Activated CD4-positive, alpha-beta T cell treated with anti-CD3 and anti-CD28 coated beads for 4 hours (primary cell): ENCODE results near the gene EPHA8.

Experiments used
- DNase-seq, 2 donors: peaks; one replicate each; pipeline ENCODE4 v3.0.0-alpha.2; 2020

Gene EPHA8

GRCh38 chr1:22595108-22595507, 31.8 kb downstream of the EPHA8 start:
- DNase-seq = no peak

GRCh38 chr1:22597301-22597965, 34.1 kb downstream of the EPHA8 start:
- DNase-seq = no peak

- no peak for DNase-seq
These were observed 34.7 kb downstream of the EPHA8 start for GRCh38 chr1:22597996-22598395.

DNA sequence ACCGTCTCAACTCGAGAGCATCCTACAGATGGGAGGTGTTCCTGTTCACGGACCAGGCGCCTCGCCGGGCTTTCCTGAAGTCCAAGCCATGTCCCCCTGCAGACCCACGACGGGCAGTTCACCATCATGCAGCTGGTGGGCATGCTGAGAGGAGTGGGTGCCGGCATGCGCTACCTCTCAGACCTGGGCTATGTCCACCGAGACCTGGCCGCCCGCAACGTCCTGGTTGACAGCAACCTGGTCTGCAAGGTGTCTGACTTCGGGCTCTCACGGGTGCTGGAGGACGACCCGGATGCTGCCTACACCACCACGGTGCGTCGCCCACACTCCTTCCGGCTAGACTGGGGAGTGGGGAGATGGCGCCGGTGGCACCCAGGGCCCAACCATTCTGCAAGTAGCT, 35.4 kb downstream of the EPHA8 start:
- no peak for DNase-seq

DNA sequence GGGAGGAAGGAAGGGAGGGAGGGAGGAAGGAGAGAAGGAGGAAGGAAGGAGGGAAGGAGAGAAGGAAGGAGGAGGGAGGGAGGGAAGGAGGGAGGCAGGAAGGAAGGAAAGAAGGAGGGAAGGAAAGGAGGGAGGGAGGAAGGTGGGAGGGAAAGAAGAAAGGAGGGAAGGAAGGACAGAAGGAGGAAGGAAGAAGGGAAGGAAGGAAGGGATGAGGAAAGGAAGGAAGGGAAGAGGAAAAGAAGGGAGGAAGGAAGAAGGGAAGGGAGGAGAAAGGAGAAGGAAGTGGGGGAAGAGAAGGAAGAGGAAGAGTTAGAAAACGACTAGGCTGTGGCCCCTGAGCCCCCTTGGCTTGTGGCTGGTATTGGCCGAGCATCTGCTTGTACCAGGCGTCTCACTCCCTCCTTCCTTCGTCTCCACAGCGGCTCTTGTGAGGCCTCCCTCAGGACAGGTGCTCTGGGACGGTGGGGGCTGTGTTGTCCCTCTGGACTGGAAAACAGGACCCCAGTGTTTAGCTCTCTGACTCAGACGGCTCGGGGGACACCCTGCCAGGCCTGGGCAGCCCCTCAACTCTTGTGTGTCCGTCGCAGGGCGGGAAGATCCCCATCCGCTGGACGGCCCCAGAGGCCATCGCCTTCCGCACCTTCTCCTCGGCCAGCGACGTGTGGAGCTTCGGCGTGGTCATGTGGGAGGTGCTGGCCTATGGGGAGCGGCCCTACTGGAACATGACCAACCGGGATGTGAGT, 37.0 kb downstream of the EPHA8 start:
- DNase-seq = no peak

- DNase-seq = no peak
These were observed 37.7 kb downstream of the EPHA8 start for GRCh38 chr1:22600817-22601605.

GRCh38 chr1:22601610-22602009, 38.3 kb downstream of the EPHA8 start:
- no peak for DNase-seq

DNA sequence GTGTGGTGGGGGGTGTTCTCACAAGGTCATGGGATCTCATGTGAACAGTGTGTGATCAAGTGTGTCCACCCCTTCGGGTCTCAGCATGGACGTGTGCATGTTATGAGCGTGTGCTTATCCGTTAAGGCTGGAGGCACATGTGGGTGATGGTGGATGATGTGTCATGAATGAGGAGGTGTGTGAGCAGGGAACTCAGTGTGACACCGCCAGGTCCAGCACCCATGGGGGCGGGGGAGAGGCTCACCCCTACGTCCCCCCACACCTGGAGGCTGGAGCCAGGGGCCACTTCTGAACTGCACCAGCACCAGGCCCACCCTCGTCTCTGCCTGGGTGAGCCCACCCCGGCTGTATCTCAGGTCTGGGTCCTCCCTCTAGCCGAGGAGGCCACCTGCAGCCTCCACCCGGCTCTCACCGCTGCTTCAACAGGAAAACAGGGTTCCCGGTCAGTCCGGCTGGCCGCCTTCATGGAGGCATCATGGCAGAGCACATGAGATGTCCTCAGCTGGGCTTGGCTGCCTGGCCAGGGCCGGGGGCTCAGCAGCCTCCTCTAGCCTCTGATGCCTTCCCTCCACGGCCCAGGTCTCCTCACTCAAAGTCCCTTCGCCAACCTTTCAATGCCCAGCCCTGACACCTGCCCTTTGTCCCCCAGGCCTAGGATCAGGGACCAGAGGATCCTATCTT, 38.9 kb downstream of the EPHA8 start:
- no peak for DNase-seq

DNA sequence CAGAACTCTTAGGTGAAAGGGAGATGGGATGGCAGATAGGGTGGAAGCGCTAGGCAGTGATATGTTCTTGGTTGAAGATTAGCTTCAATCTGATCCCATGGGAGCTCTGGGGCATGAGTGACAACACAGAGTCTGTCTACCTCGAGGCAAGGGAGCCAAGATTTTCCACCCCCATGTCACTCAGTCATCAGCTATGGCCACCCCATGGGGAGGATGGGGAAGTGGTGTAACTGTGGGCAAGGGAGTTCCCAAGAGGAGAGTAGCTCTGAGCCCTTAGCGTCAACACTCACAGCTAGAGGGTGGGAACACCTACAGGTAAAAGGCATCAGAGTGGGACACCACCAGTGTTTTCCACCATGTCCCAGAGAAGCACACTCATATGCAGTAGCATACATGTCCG, 42.9 kb downstream of the EPHA8 start:
- DNase-seq = no peak

GRCh38 chr1:22607154-22607553, 43.9 kb downstream of the EPHA8 start:
- no peak for DNase-seq

GRCh38 chr1:22608361-22608760, 45.1 kb downstream of the EPHA8 start:
- DNase-seq = no peak

- no peak for DNase-seq
These were observed 46.0 kb downstream of the EPHA8 start for GRCh38 chr1:22609291-22609690.

DNA sequence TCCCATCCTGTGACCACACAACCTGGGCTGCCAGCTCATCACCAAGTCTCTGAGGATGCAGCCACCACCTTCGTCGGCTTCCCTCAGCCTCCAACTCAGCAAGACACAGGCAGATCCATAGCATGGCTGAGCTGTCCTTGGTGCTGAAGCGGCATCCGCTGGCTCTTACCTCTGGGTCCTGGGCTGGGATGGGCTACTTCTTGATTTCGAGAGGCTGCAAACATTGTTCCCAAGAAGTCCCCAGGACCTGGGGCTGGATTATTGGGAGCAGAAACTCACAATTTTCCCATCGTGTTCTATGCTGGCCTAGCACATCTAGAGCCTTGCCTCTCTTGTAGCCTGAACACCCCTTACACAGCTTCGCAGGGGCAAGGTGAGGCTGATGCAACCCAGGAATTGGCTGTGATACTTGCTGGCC, 48.2 kb downstream of the EPHA8 start:
- DNase-seq = no peak

DNA sequence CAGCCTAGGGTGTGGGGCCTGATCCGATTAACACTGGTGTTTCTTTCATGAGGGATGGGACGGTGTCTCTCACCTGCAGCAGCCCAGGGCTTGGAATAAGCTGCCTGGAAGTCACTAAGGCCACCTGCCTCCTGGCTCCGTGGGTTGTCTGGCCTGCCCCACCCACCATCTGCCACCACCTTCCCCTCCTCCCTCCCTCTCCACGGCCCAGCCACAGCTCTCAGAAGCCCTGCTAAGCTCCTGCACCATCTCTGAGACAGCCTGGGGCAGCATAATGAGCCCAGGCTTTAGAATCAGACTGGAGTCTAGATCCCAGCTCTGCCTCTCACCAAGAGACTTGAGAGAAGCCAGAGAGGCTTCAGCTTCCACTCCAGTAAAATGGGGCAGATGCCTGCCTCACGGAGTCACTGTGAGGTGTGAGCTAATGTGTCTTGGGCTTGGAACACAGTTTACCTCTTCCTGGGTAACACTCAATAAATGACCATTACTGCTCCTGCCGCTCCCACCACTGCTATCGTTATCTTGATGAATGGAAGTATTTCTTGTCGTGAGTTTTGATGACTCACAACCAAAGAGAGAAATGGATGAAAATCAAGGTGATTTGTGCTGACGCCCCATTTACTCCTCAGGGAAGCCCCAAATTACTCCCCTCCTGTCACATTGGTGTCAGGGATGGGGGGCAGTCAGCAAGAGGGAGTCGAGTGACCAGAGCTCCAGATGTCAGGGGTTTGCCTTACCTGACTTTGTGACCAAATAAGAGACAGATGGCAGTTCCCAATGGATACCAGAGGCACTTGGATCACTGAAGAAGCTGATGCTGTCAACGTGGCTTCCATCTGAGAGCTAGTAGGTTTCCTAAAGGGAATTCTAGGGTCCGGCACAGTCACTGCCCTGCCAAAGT, 49.6 kb downstream of the EPHA8 start:
- no peak for DNase-seq

DNA sequence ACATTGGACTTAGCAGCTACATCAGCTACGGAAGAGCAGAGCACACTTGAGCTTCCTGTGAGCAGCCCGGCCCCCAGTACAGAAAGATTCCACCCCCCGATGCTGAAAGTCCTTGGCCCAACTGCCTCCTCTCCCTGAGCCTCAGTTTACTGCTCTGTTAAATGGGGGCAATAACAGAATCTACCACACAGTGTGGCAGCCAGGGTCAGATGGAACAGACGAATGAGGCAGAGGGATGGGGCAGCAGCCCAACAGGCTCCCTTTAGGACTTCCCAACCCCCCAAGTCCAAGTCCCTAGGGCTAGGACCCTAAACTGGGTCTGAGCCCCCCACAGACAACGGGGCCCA, 50.3 kb downstream of the EPHA8 start:
- DNase-seq = no peak

GRCh38 chr1:22613951-22614350, 50.7 kb downstream of the EPHA8 start:
- no peak for DNase-seq

- no peak for DNase-seq
These were observed 52.6 kb downstream of the EPHA8 start for GRCh38 chr1:22615886-22616285.

DNA sequence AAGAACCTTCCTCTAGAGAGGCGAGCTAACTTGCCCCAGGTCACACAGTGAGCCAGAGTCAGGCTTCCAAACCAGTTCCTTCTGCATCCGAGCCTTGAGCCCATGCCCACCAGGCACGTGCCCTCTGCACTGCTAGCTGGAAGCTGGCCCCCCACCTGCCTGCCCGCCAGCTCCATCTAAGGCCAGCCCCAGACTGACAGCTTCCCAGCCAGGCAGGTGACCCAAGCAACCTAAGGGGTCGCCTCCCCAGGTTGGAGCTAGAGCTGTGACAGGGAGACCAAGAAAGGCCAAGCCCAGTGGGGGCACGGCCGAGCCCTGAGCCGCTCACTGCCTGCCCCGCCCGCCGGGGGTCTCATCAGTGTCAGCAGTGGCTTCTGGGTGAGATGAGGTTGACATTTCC, 53.3 kb downstream of the EPHA8 start:
- DNase-seq = no peak

- no peak for DNase-seq
These were observed 54.8 kb downstream of the EPHA8 start for GRCh38 chr1:22618056-22618455.

GRCh38 chr1:22619252-22619651, 56.0 kb downstream of the EPHA8 start:
- no peak for DNase-seq

DNA sequence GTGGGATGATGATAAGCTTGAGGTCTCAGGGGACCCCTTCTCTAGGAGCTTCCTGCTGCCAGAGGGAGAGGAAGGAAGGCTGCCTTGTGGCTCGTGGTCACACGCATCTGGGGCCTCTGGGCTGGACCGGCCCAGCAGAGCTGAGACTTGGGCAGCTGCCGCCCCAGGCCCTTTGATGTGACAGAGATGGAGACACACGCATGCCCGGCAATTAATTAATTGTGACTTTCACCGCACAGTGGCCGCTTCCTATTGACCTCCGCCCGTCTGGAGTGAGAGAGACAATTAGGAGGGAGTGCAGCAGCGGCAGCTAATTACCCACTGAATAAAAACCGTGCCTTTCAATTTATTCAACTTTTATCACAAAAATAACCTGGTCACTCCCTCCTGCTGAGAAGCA, 56.5 kb downstream of the EPHA8 start:
- no peak for DNase-seq

DNA sequence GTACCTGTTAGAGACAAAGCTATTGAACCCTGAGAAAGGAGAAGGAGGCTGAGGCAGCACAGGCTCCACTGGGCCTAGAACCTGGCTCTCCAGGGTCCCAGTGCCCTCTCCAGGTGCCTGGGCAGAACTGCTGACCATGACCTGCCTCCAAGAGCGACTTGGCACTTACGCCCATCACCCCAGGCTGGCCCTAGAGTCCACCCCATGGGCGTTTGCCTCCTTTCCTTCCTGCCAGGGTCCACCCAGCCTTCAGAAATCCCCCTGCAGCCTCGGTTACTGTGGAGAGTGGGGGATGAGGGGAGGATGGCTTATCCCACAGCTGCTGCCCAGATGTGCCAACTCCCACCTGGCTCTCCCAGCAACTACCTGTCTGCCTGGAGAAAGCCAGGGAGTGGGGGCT, 58.5 kb downstream of the EPHA8 start:
- DNase-seq = no peak
